HepG2 (cell line): ENCODE measurements around the gene ASPRV1. TPM values are rescaled to one million over a fixed set of nuclear protein-coding genes. Genes with fewer than 3 reads are reported as not detected.

ENCODE experiments used
- ERF ChIP-seq: IDR thresholded peaks from 2 replicates; pipeline ENCODE4 v1.6.1; 2018; ENCODE audit warnings: missing biosample characterization, missing genetic modification reagents
- ESRRA ChIP-seq: sonication (generic); formaldehyde crosslinking; IDR thresholded peaks from 2 replicates; pipeline ENCODE4 v1.5.1; 2020; ENCODE audit warnings: mild to moderate bottlenecking, low read depth, missing genetic modification reagents
- FOXK1 ChIP-seq: sonication (generic); formaldehyde crosslinking; IDR thresholded peaks from 2 replicates; pipeline ENCODE4 v1.4.0; 2020; ENCODE audit warnings: low read depth, missing genetic modification reagents, borderline replicate concordance
- FOXM1 ChIP-seq: sonication (generic); formaldehyde crosslinking; IDR thresholded peaks from 2 replicates; pipeline ENCODE4 v1.5.0; 2020; ENCODE audit warnings: missing genetic modification reagents
- KLF9 ChIP-seq: IDR thresholded peaks from 2 replicates; pipeline ENCODE4 v1.6.1; 2016; ENCODE audit warnings: low read depth
- LBX2 ChIP-seq: sonication (generic); formaldehyde crosslinking; IDR thresholded peaks from 2 replicates; pipeline ENCODE4 v1.5.0; 2020; ENCODE audit warnings: missing genetic modification reagents, mild to moderate bottlenecking, borderline replicate concordance
- NFYB ChIP-seq: sonication (generic); formaldehyde crosslinking; IDR thresholded peaks from 2 replicates; pipeline ENCODE4 v1.4.0; 2020; ENCODE audit warnings: missing genetic modification reagents
- POGZ ChIP-seq: sonication (generic); formaldehyde crosslinking; IDR thresholded peaks from 2 replicates; pipeline ENCODE4 v1.4.0; 2020; ENCODE audit warnings: mild to moderate bottlenecking, missing genetic modification reagents
- SRSF1 ChIP-seq: fragments of 200-400 bp; formaldehyde crosslinking; optimal IDR thresholded peaks from 2 replicates; pipeline ENCODE3; 2017; ENCODE audit warnings: mild to moderate bottlenecking, low read depth, low read length, moderate library complexity
- TBX2 ChIP-seq: sonication (generic); formaldehyde crosslinking; IDR thresholded peaks from 2 replicates; pipeline ENCODE4 v1.5.0; 2020; ENCODE audit warnings: missing genetic modification reagents, mild to moderate bottlenecking, borderline replicate concordance
- TFDP2 ChIP-seq: sonication (generic); formaldehyde crosslinking; IDR thresholded peaks from 2 replicates; pipeline ENCODE4 v1.4.0; 2020; ENCODE audit warnings: missing genetic modification reagents
- U2AF1 ChIP-seq: fragments of 200-400 bp; formaldehyde crosslinking; optimal IDR thresholded peaks from 2 replicates; pipeline ENCODE3; 2017; ENCODE audit warnings: mild to moderate bottlenecking, low read depth, low read length
- ZNF331 ChIP-seq: sonication (generic); formaldehyde crosslinking; IDR thresholded peaks from 2 replicates; pipeline ENCODE4 v1.4.0; 2020; ENCODE audit warnings: missing genetic modification reagents
- ZNF7 ChIP-seq: IDR thresholded peaks from 2 replicates; pipeline ENCODE4 v1.6.1; 2016; ENCODE audit warnings: missing biosample characterization, missing genetic modification reagents
- ZNF788 ChIP-seq: sonication (generic); formaldehyde crosslinking; IDR thresholded peaks from 2 replicates; pipeline ENCODE4 v1.5.0; 2020; ENCODE audit warnings: mild to moderate bottlenecking, missing genetic modification reagents, borderline replicate concordance
- ZSCAN22 ChIP-seq: sonication (generic); formaldehyde crosslinking; IDR thresholded peaks from 2 replicates; pipeline ENCODE4 v1.4.0; 2020; ENCODE audit warnings: mild to moderate bottlenecking, missing genetic modification reagents
- polyA plus RNA-seq, 8 experiments: library from polyadenylated mRNA; depleted of rRNA in 3 of 8; stranded (reverse) in 7 of 8; unstranded in 1 of 8; fragments of >200 nt; fragmentation: Illumina TruSeq in 4 of 8; extraction: Trizol in 4 of 8; gene quantifications; 2 replicates each; pipeline versions ENCODE4 v1.2.1 to v1.2.3, GENCODE V29; 2011 to 2016; ENCODE audit warnings: low read depth in 4 of 8, missing spikeins in 1 of 8, mixed read lengths in 1 of 8; ENCODE audit not compliant: insufficient read depth in 1 of 8
- total RNA-seq, 5 experiments: library from RNA; depleted of rRNA; stranded (reverse); fragments of >200 nt; fragmentation: Illumina TruSeq; extraction: Trizol; gene quantifications; 2 replicates each; pipeline ENCODE4 v1.2.3, GENCODE V29; 2016; ENCODE audit warnings: low read depth in 1 of 5
- TF ChIP-seq, protein P1 (sequence below): IDR thresholded peaks from 2 replicates; pipeline ENCODE4 v1.6.1; 2016
- TF ChIP-seq, protein P2 (sequence below): sonication (generic); formaldehyde crosslinking; IDR thresholded peaks from 2 replicates; pipeline ENCODE4 v1.4.0; 2020; ENCODE audit warnings: mild to moderate bottlenecking, missing genetic modification reagents
- TF ChIP-seq, protein P3 (sequence below): sonication (generic); formaldehyde crosslinking; IDR thresholded peaks from 2 replicates; pipeline ENCODE4 v1.4.0; 2020; ENCODE audit warnings: mild to moderate bottlenecking, missing genetic modification reagents, borderline replicate concordance

ASPRV1 gene
- total and polyA plus RNA-seq, 2 of the 13 experiments (the other 11 are each of a cell fraction or from before 2014, with no cell fraction given): 0.40 to 0.48 TPM

- TF ChIP-seq TFDP2 (CRISPR knock-in tag) (peak; percentile 72), ESRRA (CRISPR knock-in tag) (peak; percentile 55; the same call in 1 of the 2 replicates), TBX2 (CRISPR knock-in tag) (peak; percentile 94), POGZ (peak; percentile 78), KLF9 (CRISPR knock-in tag) (peak; percentile 87; the same call in 1 of the 2 replicates), FOXK1 (peak; percentile 40; the same call in 1 of the 2 replicates), ZNF7 (CRISPR knock-in tag) (0 out of 2 replicates have a peak, but pooled peaks have one; percentile 16), SRSF1 (peak; percentile 93), ERF (CRISPR knock-in tag) (peak; percentile 95), NFYB (peak; percentile 89), FOXM1 (CRISPR knock-in tag) (0 out of 2 replicates have a peak, but pooled peaks have one; percentile 20), ZNF788 (peak; percentile 92; the same call in 1 of the 2 replicates), U2AF1 (peak; percentile 20), LBX2 (CRISPR knock-in tag) (peak; percentile 91; the same call in 1 of the 2 replicates), ZSCAN22 (CRISPR knock-in tag) (0 out of 2 replicates have a peak, but pooled peaks have one; percentile 46), ZNF331 (peak; percentile 95)
- TF ChIP-seq, protein P1, sequence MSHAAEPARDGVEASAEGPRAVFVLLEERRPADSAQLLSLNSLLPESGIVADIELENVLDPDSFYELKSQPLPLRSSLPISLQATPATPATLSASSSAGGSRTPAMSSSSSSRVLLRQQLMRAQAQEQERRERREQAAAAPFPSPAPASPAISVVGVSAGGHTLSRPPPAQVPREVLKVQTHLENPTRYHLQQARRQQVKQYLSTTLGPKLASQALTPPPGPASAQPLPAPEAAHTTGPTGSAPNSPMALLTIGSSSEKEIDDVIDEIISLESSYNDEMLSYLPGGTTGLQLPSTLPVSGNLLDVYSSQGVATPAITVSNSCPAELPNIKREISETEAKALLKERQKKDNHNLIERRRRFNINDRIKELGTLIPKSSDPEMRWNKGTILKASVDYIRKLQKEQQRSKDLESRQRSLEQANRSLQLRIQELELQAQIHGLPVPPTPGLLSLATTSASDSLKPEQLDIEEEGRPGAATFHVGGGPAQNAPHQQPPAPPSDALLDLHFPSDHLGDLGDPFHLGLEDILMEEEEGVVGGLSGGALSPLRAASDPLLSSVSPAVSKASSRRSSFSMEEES: peak; percentile 20; the same call in 1 of the 2 replicates
- TF ChIP-seq, protein P2, sequence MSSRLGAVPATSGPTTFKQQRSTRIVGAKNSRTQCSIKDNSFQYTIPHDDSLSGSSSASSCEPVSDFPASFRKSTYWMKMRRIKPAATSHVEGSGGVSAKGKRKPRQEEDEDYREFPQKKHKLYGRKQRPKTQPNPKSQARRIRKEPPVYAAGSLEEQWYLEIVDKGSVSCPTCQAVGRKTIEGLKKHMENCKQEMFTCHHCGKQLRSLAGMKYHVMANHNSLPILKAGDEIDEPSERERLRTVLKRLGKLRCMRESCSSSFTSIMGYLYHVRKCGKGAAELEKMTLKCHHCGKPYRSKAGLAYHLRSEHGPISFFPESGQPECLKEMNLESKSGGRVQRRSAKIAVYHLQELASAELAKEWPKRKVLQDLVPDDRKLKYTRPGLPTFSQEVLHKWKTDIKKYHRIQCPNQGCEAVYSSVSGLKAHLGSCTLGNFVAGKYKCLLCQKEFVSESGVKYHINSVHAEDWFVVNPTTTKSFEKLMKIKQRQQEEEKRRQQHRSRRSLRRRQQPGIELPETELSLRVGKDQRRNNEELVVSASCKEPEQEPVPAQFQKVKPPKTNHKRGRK (CRISPR knock-in tag): no peak
- TF ChIP-seq, protein P3, sequence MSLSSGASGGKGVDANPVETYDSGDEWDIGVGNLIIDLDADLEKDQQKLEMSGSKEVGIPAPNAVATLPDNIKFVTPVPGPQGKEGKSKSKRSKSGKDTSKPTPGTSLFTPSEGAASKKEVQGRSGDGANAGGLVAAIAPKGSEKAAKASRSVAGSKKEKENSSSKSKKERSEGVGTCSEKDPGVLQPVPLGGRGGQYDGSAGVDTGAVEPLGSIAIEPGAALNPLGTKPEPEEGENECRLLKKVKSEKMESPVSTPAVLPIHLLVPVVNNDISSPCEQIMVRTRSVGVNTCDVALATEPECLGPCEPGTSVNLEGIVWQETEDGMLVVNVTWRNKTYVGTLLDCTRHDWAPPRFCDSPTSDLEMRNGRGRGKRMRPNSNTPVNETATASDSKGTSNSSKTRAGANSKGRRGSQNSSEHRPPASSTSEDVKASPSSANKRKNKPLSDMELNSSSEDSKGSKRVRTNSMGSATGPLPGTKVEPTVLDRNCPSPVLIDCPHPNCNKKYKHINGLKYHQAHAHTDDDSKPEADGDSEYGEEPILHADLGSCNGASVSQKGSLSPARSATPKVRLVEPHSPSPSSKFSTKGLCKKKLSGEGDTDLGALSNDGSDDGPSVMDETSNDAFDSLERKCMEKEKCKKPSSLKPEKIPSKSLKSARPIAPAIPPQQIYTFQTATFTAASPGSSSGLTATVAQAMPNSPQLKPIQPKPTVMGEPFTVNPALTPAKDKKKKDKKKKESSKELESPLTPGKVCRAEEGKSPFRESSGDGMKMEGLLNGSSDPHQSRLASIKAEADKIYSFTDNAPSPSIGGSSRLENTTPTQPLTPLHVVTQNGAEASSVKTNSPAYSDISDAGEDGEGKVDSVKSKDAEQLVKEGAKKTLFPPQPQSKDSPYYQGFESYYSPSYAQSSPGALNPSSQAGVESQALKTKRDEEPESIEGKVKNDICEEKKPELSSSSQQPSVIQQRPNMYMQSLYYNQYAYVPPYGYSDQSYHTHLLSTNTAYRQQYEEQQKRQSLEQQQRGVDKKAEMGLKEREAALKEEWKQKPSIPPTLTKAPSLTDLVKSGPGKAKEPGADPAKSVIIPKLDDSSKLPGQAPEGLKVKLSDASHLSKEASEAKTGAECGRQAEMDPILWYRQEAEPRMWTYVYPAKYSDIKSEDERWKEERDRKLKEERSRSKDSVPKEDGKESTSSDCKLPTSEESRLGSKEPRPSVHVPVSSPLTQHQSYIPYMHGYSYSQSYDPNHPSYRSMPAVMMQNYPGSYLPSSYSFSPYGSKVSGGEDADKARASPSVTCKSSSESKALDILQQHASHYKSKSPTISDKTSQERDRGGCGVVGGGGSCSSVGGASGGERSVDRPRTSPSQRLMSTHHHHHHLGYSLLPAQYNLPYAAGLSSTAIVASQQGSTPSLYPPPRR: peak; percentile 71; the same call in 1 of the 2 replicates
Observed at GRCh38 chr2:69914164-69914949, 47.1 kb downstream of the ASPRV1 start (continued).
